ENCODE results near the gene TACC2.

The TACC2 gene

DNA sequence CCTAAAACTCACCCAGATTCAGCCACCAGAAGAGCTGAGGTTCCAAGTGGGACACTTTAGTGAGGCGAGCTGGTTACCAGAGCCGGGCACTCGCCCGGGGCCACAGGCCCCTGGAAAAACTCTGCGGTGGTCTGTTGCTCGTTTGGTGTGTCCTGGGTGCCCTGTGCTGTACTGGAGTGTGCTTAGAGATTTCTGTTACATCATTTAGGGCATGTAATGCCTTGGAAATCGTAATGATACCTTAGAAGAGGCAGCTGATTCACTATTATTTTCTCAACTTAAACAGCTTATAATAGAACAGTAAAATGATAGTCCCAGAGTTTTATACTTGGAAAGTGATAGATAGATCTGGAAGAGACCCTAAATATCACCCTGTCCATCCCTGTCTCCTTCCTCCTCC, 233.7 kb downstream of the TACC2 start:
- DNase-seq (ENCODE audit: low spot score), result no peak

DNA sequence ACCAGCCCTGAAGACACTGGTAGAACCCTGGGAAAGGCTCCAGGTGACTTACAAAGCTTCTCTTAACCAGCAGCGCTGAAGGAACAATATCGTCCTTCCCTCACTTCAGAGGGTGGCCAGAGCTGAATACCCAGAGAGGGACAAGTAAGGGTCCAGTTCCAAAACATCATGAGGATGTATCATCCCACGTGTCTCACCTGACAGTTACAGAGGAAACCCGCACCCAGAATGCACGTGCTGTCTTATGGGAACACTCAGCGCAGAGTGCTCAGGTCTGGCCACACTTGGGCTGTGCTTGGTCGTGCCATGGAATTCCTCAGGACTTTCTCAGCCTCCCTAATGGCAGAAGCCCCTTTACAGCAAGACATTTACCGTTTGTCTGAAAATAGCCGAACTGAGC, 235.2 kb downstream of the TACC2 start:
- DNase-seq (ENCODE audit: low spot score), result no peak

DNA sequence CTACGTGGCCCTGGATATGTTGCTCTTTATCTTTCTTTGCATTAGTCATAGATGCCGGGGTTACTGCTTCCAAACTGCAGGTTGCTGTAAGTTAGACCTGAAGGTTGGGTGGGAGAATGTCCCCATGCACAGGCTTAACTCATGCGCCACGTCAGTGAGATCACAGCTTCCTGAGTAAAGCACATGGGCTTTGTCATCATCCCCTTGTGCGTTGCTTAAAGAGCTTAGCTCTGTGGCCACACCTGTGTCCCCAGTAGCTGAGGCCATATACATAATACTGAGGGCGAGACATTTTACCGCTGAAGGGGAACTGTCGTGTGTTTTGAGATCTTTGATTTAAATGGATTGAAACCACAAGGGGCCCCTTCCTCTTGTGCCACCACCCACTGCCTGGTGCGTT, 236.4 kb downstream of the TACC2 start:
- no peak for DNase-seq (ENCODE audit: low spot score)

DNA sequence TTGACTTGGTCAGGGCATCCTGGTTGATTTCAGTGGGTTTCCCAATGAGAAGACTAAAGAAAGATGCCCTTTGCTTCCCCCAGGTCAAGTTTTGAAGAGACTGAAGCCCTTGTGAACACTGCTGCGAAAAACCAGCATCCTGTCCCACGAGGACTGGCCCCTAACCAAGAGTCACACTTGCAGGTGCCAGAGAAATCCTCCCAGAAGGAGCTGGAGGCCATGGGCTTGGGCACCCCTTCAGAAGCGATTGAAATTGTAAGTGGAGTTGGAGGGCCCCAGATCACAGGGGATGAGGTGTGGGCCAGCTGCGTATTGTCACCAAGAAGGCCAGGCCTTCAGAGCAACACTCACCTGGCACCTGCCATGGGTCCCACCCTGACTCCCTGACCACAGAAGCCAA, 238.8 kb downstream of the TACC2 start:
- DNase-seq (ENCODE audit: low spot score), result no peak

DNA sequence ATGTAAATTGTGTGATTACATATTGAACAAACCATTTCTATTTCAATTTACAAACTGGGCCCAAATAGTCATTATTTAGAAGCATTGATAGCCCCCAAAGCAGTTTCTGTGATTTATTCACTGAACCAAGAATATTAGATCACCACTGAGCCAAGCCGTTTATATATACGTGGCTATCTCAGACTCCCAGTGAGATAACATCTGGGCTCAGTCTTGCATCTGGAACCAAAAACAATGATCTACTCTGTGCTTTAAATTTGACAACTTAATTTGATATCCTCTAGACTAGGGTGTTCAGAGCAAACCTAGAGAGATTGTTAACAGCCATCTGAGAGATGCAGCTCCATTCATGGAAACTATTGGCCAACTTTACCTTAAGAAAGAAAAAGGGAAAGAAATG, 240.7 kb downstream of the TACC2 start:
- no peak for DNase-seq (ENCODE audit: low spot score)

DNA sequence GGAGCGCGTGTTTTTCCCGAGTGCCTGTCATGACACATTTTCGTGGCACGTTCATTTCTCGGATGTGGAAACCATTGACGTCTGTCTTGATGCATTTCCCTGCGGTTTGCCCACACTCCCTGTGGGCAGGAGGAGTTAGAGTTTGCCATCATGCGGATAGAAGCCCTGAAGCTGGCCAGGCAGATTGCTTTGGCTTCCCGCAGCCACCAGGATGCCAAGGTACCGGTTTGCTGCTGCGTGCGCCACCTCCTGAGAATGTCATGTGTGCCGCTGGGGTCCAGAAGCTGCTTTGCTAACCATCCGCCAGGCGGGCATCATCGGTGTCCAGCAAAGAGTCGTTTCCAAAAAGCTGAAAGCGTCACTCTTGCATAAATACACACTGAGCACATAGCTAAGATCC, 241.3 kb downstream of the TACC2 start:
- DNase-seq (ENCODE audit: low spot score), result no peak

DNA sequence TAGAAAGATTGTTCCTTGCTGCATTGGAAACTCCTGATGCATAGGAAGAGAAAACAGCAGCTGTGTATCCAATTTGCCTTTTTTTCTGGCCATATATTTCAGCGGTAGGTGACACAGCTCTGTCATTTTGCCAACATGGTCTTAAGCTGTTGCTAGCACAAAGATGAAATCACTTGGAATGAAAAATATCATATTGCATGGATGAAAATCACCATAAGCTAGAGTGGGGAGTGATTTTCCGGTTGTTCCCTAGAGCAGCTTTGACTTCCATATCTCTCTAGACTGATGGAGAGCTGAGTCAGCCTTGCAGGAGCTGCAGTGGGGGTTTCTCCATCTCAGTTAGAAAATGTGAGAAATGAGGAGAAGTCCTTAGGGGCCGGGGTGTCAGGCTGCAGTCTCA, 243.8 kb downstream of the TACC2 start:
- DNase-seq (ENCODE audit: low spot score), result no peak

DNA sequence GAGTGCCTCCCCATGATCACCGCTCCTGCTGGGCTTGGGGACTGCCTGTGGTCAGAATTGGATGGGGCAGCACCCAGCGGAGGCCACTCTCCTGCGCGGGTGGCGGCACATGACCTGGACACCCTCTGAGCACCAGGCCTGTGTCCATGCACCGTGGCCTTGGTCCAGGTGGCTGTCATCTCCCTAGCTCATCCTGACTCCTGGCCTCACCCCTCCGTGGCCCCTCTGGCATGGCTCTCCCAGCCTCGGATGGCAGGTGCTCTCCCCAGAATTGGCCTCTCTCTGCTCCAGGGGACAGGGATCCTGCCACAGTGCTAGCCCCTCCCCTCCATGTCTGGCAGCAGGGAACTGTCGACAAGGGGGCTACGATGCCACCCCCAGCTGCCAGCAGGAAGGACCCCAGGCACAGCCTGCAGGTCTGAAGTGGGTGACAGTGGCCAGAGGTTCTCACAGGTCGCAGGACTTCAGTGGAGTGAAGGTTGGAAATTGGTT, 244.9 kb downstream of the TACC2 start:
- no peak for DNase-seq (ENCODE audit: low spot score)

DNA sequence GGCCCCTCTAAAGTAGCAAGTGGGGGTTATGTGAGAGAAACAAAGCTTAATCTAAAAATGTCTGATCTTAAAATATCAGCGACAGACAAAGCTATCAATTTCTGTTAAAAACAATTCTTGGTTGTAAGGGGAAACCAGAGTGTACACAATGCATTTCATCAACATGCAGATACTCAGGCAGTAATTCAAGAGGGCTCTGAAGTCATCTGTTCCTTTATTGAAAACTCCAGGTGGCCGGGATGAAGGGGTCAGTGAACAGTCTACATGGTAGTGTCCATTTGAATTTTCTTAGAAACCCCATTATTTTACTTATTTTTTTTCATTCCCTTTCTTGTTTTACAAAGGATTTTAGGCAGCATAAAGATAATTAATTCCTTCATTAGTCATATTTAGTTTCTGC, 245.5 kb downstream of the TACC2 start:
- DNase-seq (ENCODE audit: low spot score), result no peak

DNA sequence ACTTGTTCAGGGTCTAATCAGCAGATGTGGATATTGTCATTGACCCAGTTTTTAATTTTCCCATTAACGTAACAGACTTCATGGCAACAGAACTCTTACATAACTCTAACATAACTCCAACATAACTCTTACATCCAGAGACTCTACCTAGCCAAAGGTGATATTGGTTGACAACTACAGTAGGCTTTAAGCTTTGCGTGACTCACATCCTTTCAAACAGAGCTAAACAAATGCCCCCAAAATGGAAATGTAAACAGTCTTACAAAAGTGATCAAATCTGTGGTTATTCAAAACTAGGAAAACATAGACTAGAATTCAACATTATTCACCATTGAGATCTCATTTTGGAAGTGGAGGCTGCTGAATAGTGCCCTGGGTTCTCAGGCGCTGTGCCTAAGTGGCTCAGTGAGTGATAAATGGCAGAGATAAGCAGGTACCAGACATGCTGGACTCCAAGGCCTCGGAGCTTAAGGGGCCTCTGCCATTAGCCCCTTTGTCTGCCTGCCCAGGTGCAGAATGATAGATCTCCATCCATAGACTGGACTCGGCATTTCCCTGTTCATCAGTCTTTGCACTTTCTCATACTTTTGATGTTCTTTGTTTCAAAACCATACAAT, 247.8 kb downstream of the TACC2 start:
- no peak for DNase-seq (ENCODE audit: low spot score)

DNA sequence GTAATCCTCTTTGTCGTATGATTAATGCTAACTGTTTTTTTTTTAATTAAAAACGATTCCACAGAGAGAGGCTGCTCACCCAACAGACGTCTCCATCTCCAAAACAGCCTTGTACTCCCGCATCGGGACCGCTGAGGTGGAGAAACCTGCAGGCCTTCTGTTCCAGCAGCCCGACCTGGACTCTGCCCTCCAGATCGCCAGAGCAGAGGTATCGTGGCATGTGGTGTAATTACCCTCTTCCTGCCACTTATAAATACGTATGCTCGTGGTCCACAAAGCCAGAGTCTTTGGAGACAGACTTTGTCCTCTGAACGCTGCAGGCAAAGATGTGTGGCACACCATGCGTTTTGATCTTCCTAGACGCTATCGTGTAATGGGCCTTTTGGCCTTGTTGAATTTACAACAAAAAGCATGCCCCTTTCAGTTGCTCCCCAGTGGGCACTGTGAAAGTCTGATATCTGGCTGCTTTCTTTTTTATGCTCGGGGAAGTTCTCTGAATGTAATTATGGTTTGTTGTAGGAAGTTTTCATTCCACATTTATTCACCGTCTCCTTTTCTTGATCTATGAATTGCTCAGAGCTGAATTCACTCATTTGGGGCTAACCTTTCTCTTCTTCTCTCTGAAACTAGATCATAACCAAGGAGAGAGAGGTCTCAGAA, 248.5 kb downstream of the TACC2 start:
- DNase-seq (ENCODE audit: low spot score), result no peak

DNA sequence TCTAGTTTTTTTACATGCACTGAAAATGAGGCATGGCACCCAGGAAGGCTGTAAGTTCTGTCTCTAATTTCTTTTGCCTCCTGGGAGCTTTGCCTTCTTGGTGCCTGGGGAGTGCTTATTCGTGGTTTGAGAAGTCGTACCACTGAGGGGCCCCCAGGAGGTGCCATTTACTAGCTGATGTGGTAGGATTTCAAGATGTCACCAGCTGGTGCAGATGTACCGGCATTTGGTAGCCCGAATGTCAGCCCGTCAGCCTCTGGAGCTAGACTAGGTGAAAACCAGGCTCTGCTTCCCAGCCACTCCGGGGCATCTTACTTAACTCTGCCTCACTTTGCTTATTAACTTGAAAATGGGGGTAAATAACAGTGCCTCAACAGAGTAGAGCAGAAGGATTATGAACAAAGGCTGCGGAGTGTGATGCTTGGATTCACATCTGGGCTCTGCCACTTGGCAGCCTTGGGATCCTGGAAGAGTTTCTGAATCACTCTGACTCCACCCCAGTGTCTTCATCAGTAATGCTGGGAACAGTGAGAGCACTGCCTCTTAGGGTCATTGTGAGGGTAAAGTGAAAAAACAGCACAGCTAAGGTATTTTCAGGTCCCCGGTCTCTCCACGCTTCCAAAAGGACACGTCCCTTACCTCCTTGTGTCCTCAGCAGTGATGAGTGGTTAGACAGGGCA, 250.8 kb downstream of the TACC2 start:
- DNase-seq (ENCODE audit: low spot score), result no peak

DNA sequence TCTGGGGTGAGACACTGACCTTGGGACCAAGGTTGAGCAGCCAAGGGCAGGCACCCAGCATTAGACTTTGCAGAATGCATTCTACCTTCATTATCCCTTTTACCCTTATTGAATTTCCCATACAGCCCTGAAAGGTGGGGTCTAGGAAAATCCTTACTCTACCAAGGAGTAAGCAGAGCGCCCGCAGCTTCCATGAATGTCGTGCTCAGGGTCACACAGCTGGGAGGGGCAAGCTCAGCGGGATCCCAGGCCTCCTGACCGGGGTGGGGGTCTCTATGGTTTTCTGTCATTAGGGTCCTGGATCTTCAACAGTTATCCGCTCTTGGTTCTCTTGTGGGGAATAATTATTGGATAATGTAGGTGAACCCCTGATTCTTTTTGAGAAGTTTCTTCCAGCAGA, 251.4 kb downstream of the TACC2 start:
- no peak for DNase-seq (ENCODE audit: low spot score)

DNA sequence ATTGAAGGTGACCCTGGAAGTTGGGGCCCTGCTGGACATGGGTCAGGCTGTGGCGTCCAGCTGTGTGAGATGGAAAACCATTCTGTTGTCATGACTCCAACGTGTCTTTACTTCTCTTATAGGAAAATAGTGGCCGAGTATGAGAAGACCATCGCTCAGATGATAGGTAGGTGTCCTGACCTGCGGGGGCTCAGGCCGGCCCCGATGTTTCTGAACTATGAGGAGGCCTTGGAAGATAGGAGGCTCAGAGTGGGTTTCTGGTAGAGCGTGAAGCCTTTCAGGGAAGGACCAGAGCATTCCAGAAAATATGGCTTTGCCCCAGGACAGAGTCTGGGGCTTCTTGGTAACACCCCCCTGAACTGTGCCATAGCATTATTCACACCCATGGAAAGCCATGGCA, 252.9 kb downstream of the TACC2 start:
- DNase-seq (ENCODE audit: low spot score), result no peak

DNA sequence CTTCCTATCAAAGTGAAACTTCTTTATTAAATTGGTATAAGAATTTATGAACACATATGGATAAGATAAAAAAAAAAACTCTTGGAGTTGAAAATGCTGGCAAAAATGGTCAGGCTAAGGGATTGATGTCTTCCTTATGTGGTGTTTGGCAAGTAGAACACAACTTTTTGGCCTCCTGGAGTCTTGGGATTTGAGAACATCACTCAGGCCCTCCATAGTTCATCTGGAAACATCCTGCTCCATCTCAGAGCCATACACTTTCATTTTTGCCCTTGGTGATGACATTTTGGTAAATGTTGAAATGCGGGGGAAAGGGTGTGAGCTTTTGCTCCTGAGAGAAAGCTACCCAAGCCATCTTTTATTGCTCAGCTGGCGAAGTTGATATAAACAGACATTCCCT, 254.6 kb downstream of the TACC2 start:
- no peak for DNase-seq (ENCODE audit: low spot score)

DNA sequence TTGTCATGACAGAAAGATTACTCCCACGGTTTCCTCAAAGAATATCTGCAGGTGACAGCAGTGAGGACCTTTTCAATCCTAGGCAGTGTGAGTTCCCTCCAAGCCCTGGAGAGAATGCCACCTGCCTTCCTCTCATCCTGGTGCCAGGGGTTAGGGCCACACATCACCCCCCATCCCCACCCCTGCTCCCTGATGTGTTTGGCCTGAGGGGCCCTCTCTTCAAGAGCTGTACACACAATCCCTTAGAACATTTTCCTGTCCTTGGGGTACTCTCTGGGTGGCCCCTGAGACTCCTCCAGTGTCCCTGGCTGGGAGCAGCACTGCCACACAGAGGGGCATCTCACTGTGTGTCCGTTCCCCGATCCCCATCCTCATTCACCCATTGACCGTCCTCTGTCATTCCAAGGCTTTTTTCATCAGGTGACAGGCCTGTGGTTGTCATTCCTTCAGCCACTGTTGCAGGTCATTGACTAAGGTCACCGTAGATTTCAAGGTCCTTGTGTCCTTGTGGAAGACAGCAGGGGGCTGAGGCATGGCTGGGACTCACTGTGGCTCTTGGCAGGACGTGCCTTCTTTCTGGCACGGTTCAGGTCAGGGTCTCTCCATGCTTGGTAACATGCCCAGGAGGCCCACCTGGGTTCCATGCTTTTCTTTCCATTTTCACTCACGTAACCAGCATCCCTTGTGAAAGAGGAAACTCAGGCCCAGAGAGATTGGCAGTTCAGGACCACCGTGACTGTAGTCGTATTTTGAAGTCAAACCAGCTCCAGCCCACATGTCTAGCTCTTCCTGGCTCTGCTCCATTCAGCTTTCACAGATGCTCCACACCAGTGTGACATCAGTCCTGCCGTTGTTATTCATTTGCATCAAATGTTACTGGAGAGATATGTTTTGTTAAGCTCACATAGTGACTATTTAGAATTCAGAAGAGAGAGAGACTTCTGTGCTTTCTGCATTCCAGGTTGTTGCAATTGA, 255.3 kb downstream of the TACC2 start:
- no peak for DNase-seq (ENCODE audit: low spot score)

DNA sequence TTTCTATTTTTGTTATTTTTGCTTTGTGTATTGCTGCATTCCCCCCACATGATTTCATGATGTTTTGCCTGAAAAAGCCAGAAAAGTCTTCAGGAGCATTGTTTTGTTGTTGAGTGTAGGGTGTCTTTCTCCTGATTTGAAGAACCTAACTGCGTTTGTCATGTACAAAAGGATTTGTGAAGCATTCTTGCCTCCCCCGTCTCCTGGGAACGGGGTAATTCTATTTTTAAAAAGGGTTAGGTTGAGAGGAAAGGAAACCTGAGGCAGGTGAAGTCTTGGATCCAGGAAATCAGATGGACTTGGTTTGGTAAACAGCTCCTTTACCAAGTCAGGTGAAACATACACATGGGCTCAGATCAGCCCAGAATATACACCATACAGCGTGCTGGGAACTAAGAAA, 256.2 kb downstream of the TACC2 start:
- no peak for DNase-seq (ENCODE audit: low spot score)

DNA sequence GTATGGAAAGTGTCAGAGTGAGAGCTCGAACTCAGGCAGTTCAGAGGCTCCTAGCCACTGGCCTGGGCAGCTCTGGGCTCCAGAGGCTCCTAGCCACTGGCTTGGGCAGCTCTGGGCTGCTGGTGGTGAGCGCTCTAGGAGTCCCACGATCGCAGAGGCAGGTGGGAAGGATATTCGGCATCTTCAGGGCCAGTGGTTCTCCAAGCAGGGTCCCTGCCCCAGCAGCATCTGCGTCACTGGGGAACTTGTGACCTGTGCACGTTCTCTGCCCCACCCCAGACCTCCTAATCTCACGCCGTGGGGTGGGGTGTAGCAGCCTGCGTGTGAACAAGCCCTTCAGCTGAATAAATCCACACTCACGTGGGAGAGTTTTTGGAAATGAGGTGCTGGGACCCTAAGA, 256.9 kb downstream of the TACC2 start:
- no peak for DNase-seq (ENCODE audit: low spot score)

DNA sequence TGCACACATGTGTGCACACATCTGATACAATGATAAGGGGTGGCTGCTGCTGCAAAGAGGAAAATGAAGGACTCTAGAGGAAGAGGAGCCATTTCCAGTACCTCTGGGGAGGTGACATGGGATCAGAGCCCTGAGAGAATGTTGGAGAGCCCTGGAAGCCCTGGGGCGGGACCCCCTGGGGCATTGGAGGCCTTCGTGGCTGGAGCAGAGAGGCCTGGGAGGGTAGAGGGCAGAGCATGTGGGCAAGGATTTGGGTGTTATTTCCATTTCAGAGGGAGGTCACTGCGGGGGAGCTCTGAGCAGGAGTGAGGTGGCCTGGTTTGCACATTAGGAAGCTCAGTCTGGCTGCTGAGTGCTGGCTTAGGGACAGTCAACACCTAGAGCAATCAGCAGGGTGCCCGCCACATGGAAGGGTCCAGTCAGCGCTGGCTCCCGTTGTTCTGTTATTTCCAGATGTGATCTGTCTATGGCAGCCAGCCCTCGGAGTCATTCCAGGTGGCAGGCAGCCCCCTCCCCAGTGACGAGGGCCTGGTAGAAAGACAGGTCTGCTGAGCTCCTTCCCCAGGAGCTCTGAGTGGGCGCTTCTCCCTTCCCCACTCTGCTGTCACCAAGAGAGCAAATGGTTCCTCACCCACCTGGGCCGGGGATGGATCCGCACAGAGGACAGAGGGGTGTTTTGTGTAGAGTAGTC, 258.0 kb downstream of the TACC2 start:
- DNase-seq (ENCODE audit: low spot score), result no peak

DNA sequence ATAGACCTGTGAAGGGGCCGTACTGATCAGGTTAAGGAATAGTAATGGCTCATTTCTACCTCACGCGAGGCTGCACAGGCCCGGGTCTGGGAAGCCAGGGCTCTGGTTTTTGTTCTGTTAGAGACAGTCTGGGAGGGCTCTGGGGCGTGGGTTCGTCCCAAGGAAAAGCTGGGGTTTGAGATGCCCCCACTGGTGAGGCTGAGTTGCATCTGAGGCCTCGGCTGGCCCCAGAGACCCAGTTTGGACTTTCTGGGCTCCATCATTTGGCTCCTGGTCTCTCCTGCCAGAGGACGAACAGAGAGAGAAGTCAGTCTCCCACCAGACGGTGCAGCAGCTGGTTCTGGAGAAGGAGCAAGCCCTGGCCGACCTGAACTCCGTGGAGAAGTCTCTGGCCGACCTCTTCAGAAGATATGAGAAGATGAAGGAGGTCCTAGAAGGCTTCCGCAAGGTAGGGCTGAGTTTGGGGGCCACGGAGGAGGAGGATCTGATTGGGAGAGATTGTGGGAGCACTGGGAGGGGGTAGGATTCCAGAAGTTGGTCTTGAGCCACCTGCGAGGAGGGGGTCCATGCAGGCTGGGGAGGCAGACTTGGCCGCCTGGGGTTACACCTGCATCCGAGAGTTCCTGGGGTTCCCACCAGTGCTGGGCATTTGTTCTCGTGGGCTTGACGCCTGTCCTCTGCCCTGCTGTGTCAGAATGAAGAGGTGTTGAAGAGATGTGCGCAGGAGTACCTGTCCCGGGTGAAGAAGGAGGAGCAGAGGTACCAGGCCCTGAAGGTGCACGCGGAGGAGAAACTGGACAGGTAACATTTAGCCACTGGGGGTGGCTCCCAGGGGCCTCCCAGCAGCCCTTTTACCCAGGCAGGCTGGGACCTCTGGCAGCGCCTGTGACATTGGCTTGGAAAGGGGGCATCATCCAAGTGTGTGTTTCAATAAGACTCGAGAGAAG, 259.7 kb downstream of the TACC2 start:
- no peak for DNase-seq (ENCODE audit: low spot score)

All from ecto neural progenitor cell (in vitro differentiated cells).